ENCODE data around the gene UCP3.

GRCh38 chr11:74012074-74012809 is 3.4 kb upstream of the UCP3 start:
- no peak for TF ChIP-seq CTCF (IDR thresholded peaks at IDR 0.05)
- TF ChIP-seq POLR2A (IDR thresholded peaks at IDR 0.05) = no peak

All from right lobe of liver (tissue), 4 donors.